GM13976 (cell line): ENCODE results near the gene FAU.
"Not testable (repeated sequence)": the region's sequence is repeated elsewhere in the genome, so short reads cannot be mapped to it uniquely, and the experiment has no call there.

ENCODE experiments used
- DNase-seq: peaks from one replicate; pipeline ENCODE4 v3.0.0; 2012; ENCODE audit warnings: low spot score
- in situ Hi-C: fragments of 300-500 bp; cut with MboI; formaldehyde crosslinking; loops from one replicate; pipeline ENCODE4 v1.12.0; 2022; ENCODE audit warnings: low sequenced_read_pairs, mixed read lengths, inconsistent platforms; ENCODE audit not compliant: unreplicated experiment
- TF ChIP-seq, protein P1 (sequence below): IDR thresholded peaks from 2 replicates; pipeline ENCODE4 v1.5.1; 2012; ENCODE audit warnings: borderline replicate concordance, mild to moderate bottlenecking; ENCODE audit not compliant: insufficient read depth; ENCODE audit errors: extremely low read depth, missing control alignments, control extremely low read depth

FAU gene

DNA sequence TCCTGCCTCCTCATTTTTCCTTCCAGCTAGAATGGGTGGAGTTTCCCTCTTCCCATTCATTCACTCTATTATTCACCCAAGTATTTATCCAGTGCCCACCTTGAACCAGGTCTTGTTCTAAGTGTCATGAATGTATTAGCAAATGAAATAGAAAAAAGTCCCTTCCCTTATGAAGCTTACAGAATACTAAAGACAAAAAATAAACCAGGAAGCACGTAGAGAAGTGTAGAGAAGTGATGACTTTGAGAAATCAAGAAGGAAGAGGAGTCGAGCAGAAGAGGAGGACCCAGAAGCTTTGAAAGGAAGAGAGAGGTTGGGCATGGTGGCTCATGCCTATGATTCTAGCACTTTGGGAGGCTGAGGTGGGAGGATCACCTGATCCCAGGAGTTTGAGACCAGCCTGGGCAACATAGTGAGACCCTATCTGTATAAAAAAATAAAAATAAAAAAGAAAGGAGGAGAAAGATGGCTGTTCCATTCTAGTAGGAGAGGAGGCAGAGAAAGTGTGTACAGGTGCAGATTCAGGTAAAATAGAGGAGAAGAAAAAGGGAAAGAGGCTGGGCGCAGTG lies 29.5 kb upstream of the FAU start:
- TF ChIP-seq, protein P1, sequence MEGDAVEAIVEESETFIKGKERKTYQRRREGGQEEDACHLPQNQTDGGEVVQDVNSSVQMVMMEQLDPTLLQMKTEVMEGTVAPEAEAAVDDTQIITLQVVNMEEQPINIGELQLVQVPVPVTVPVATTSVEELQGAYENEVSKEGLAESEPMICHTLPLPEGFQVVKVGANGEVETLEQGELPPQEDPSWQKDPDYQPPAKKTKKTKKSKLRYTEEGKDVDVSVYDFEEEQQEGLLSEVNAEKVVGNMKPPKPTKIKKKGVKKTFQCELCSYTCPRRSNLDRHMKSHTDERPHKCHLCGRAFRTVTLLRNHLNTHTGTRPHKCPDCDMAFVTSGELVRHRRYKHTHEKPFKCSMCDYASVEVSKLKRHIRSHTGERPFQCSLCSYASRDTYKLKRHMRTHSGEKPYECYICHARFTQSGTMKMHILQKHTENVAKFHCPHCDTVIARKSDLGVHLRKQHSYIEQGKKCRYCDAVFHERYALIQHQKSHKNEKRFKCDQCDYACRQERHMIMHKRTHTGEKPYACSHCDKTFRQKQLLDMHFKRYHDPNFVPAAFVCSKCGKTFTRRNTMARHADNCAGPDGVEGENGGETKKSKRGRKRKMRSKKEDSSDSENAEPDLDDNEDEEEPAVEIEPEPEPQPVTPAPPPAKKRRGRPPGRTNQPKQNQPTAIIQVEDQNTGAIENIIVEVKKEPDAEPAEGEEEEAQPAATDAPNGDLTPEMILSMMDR: no peak
- DNase-seq: no peak
- in situ Hi-C loops: no loop called here

DNA sequence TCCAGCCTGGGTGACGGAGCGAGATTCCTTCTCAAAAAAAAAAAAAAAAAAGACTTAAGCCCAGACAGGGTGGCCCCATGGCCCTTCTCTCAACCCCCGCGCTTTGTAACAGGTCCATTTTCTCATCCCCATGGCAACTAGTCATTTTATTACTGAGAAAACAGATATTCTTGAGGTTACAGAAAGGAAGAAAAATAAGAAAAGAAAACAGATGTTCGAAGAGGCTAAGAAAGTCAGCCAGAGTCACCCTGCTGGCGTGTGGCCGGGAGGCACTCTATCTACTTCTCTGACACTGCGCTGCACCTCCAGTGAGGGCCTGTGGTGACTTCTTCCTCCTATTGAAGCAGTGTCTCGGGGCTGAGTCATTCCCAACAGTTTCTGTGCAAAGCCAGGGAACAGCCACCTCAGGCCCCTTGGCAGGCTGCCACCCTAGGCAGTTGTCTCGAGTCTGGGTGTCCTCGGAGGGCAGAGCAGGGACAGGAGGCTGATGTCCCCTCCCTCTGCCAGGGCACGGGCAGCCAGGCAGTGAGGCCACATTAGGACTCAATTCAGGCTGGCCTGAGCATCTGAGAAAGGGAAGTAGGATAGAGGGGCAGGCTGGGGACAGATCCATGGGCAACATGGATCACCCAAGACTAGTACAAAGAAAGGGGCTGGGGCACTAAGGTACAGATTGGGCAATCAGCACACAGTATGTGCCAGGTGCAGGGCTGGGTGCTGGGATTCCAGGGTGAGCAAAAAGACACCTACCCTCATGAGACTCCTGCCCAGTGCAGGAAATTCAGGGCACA lies 28.8 kb upstream of the FAU start:
- in situ Hi-C loops: no loop called here
- DNase-seq: no peak
- TF ChIP-seq, protein P1: no peak

DNA sequence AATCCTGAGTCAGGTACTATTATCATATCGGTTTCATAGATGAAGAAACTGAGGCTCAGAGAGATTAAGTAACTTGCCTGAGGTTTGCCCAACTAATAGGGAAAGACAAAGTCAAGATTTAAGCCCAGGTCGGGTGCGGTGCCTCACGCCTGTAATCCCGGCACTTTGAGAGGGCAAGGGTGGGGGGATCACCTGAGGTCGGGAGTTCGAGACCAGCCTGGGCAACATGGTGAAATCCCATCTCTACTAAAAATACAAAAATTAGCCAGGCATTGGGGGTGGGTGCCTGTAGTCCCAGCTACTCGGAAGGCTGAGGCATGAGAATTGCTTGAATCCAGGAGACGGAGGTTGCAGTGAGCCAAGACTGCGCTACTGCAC lies 28.2 kb upstream of the FAU start:
- in situ Hi-C loops: not testable (repeated sequence)

DNA sequence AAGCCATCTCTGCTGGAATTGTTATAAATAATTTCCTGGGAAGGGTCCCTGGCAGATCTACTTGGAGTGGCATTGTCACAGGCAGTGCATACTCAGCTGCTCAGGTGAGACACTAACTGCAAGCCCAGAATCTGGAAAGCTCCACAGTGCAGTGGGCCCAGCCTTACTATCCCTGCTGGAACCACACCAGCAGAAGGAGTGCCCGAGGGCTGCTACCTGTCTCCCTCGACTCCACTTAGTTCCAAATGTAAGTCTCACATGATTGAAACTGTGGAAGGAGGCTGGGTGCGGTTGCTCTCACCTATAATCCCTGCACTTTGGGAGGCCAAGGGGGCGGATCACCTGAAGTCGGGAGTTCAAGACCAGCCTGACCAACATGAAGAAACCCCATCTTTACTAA lies 26.7 kb upstream of the FAU start:
- no peak for DNase-seq
- TF ChIP-seq, protein P1: no peak
- in situ Hi-C loops: no loop called here

More for the DNA sequence above, 28.2 kb upstream of the FAU start:
- not testable (repeated sequence) for DNase-seq

DNA sequence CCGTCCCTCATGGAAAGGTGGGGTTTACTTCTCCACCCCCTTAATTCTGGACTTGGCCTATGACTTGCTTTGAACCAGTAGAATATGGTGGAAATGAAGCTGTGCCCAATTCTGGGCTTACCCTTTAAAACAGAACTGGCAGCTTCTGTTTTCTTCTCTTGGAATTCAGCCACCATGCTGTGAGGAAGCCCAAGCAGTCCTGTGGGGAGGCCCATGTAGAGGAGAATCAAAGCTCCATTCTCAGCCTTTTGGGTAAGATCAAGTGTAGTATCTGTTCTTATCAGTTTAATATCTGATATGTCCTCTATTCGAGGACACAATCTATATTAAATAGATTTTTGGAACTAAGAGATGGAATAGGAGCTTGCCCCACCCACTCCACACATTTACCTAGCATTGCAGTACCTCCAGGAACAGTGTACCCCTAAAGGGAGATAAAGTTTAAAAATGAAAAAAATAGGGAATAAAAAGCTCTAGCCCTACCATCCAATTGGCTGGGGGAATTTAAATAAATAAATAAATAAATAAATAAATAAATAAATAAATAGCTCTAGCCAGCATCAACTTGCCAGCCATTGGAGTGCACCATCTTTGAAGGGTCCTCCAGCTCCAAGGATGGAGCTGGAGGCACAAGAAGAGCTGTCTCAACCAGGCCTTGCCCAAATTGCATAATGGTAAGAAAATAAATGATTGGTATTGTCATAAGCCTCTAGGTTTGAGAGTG lies 25.6 kb upstream of the FAU start:
- DNase-seq: no peak
- TF ChIP-seq, protein P1: no peak
- in situ Hi-C loops: no loop called here

DNA sequence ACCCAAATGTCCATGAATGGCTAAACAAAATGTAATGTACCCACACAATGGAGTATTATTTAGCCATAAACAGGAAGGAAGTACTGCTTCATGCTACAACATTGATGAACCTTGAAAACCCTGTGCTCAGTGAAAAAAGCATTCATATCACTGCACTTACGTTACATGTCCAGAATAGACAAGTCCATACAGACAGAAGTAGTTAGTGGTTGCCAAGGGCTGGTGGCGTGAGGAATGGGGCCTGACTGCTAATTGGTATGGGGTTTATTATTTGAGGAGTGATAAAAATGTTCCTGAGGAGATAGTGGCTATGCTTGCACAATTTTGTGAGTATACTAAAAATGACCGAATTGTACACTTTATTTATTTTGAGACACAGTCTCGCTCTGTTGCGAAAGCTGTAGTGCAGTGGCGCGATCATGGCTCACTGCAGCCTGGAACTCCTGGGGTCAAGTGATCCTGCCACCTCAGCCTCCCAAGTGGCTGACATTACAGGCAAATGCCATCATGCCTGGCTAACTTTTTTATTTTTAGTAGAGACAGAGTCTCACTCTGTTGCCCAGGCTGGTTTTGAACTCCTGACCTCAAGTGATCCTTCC lies 20.1 kb upstream of the FAU start:
- DNase-seq: no peak
- TF ChIP-seq, protein P1: no peak
- in situ Hi-C loops: no loop called here

DNA sequence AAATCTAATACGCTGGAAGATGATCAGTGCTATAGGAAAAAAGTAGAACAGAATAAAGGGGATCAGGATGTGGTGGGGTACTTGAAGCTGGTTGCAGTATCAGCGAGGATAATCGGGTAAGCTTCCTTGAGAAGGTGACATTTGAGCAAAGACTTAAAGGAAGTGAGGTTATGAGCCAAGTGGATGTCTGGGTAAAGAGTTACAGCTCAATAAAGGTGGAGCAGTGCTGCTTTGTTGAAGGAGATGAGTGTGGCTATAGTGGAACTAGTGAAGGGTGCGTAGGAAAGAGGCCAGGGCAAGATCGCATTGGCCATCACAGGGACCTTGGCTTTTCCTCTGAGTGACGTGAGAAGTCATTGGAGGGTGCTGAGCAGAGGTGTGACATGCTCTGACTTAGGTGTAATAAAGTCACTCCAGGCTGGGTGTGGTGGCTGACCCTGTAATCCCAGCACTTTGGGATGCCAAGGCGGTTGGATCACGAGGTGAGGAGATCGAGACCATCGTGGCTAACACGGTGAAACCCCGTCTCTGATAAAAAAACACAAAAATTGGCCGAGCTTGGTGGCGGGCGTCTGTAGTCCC lies 14.7 kb upstream of the FAU start:
- TF ChIP-seq, protein P1: no peak
- in situ Hi-C loops: no loop called here
- no peak for DNase-seq
